CD4-positive, alpha-beta memory T cell (primary cell): ENCODE results near the gene PRRC2C. TPM values are rescaled to one million over a fixed set of nuclear protein-coding genes. Genes with fewer than 3 reads are reported as not detected.

Experiments used
- CTCF ChIA-PET: fragments of 350-600 bp; sonication (Branson Sonifier 250); formaldehyde crosslinking; loops from one replicate; lab custom pipeline; 2021; ENCODE audit warnings: inconsistent platforms; ENCODE audit not compliant: partially characterized antibody; lab: Charles Lee
- POLR2A ChIA-PET: fragments of 350-600 bp; sonication (Branson Sonifier 250); formaldehyde crosslinking; loops from one replicate; lab custom pipeline; 2021; ENCODE audit not compliant: partially characterized antibody; lab: Charles Lee
- DNase-seq, 5 donors: peaks; one replicate each; pipeline versions ENCODE4 v3.0.0 to v3.0.0-alpha.2; 2020 to 2022; ENCODE audit warnings: mixed read lengths in 1 of 5
- H3K27ac ChIP-seq: one replicate; pipeline ENCODE4 v1.7.0; 2013; ENCODE audit warnings: low read depth, low read length
- H3K27me3 ChIP-seq: 2 replicates; pipeline ENCODE4 v1.7.0; 2013; ENCODE audit warnings: mild to moderate bottlenecking, low read length, moderate library complexity; ENCODE audit not compliant: insufficient read depth
- H3K36me3 ChIP-seq: 2 replicates; pipeline ENCODE4 v1.7.0; 2013; ENCODE audit warnings: mild to moderate bottlenecking, low read length, moderate library complexity; ENCODE audit not compliant: insufficient read depth
- H3K4me1 ChIP-seq: 2 replicates; pipeline ENCODE4 v1.7.0; 2013; ENCODE audit warnings: mild to moderate bottlenecking, low read length, moderate library complexity; ENCODE audit not compliant: insufficient read depth
- H3K4me3 ChIP-seq, 2 donors: one replicate each; pipeline ENCODE4 v1.7.0; 2013; ENCODE audit warnings: low read length in 2 of 2, mild to moderate bottlenecking in 1 of 2
- H3K9me3 ChIP-seq, 2 donors: one replicate each; pipeline ENCODE4 v1.7.0; 2013; ENCODE audit warnings: low read length in 2 of 2, control low read depth in 1 of 2; ENCODE audit not compliant: control insufficient read depth in 1 of 2
- H3K27ac Mint-ChIP-seq, 7 donors: one replicate each; pipeline ENCODE4 v1.8.0; 2020 to 2021; ENCODE audit warnings: mixed read lengths in 7 of 7, mild to moderate bottlenecking in 6 of 7, inconsistent platforms in 3 of 7, moderate library complexity in 3 of 7
- H3K27me3 Mint-ChIP-seq, 2 donors: one replicate each; pipeline ENCODE4 v1.8.0; 2020 to 2021; ENCODE audit warnings: mixed read lengths in 2 of 2
- H3K36me3 Mint-ChIP-seq, 2 donors: one replicate each; pipeline ENCODE4 v1.8.0; 2020 to 2021; ENCODE audit warnings: mixed read lengths in 2 of 2, inconsistent platforms in 1 of 2, mild to moderate bottlenecking in 1 of 2
- H3K4me1 Mint-ChIP-seq, 4 donors: one replicate each; pipeline ENCODE4 v1.8.0; 2020 to 2021; ENCODE audit warnings: mixed read lengths in 4 of 4, mild to moderate bottlenecking in 1 of 4
- H3K4me3 Mint-ChIP-seq, 8 donors: one replicate each; pipeline ENCODE4 v1.8.0; 2020 to 2021; ENCODE audit warnings: mixed read lengths in 8 of 8, mild to moderate bottlenecking in 7 of 8, moderate library complexity in 6 of 8, inconsistent platforms in 3 of 8
- H3K9me3 Mint-ChIP-seq, 8 donors: one replicate each; pipeline ENCODE4 v1.8.0; 2020 to 2021; ENCODE audit warnings: mixed read lengths in 8 of 8, mild to moderate bottlenecking in 5 of 8, inconsistent platforms in 3 of 8, moderate library complexity in 1 of 8
- intact Hi-C: fragments of 100-400 bp; cut with micrococcal nuclease; formaldehyde crosslinking; loops from one replicate; pipeline ENCODE4 v1.15.1; 2023
- polyA plus RNA-seq, 2 donors: library from polyadenylated mRNA; unstranded; fragments of 300-500 nt; fragmentation: Illumina TruSeq; gene quantifications; one replicate each; pipeline ENCODE4 v1.2.3, GENCODE V29; 2021
- total RNA-seq, 2 experiments: library from RNA; stranded (reverse); gene quantifications; one replicate each; pipeline ENCODE4 v1.2.3, GENCODE V29; 2021

PRRC2C gene
- total and polyA plus RNA-seq, 4 experiments from 2014 or later, result 12.4 to 298 (median 201) TPM

- peaks cover 3 to 16% of the 10 kb centered on the region in 2 donors for H3K27me3 Mint-ChIP-seq
- ChIA-PET CTCF (interaction anchor here (0.6 kb wide), 1 partner anchor 20 kb away, joined by 4 read pairs; no protein-coding TSS in a partner anchor), POLR2A (no interaction called here)
- Histone ChIP-seq H3K9me3 (no peaks in the 10 kb centered on the region), H3K4me1 (no peaks in the 10 kb centered on the region), H3K36me3 (no peaks in the 10 kb centered on the region), H3K27me3 (no peaks in the 10 kb centered on the region), H3K4me3 (no peak overlapping the region), H3K27ac (no peak overlapping the region)
- H3K9me3 Mint-ChIP-seq, result no peaks in the 10 kb centered on the region
- DNase-seq, result no peak
- H3K27ac Mint-ChIP-seq, result no peak overlapping the region
- no peak overlapping the region for H3K4me3 Mint-ChIP-seq
- intact Hi-C loops, result loop anchor here (10.0 kb wide), 1 partner anchor 785 kb away; the partner anchor contains the start of gene C1orf105
- peaks cover 6 to 7% (median 7%) of the 10 kb centered on the region in 4 donors for H3K4me1 Mint-ChIP-seq
- H3K36me3 Mint-ChIP-seq, result no peaks in the 10 kb centered on the region
Observed at GRCh38 chr1:171640225-171640624, 154.9 kb downstream of the PRRC2C start.

GRCh38 chr1:171641076-171641864 is 155.9 kb downstream of the PRRC2C start:
- no peaks in the 10 kb centered on the region for H3K36me3 ChIP-seq
- Mint-ChIP-seq H3K4me3 (no peak overlapping the region), H3K27ac (no peak overlapping the region), H3K4me1 (peaks cover 6 to 12% (median 7%) of the 10 kb centered on the region in 4 donors), H3K27me3 (peaks cover 3 to 16% of the 10 kb centered on the region in 2 donors), H3K36me3 (no peaks in the 10 kb centered on the region), H3K9me3 (no peaks in the 10 kb centered on the region)
- intact Hi-C loops, result loop anchor here (10.0 kb wide), 1 partner anchor 784 kb away; the partner anchor contains the start of gene C1orf105
- H3K4me3 ChIP-seq, result no peak overlapping the region
- H3K9me3 ChIP-seq, result no peaks in the 10 kb centered on the region
- H3K4me1 ChIP-seq, result no peaks in the 10 kb centered on the region
- ChIA-PET CTCF (interaction anchor here (0.9 to 6.3 kb wide), 2 partner anchors 14 to 344 kb away, joined by 4 to 88 read pairs; no protein-coding TSS in a partner anchor), POLR2A (no interaction called here)
- H3K27me3 ChIP-seq, result no peaks in the 10 kb centered on the region
- no peak overlapping the region for H3K27ac ChIP-seq
- DNase-seq, result no peak

DNA sequence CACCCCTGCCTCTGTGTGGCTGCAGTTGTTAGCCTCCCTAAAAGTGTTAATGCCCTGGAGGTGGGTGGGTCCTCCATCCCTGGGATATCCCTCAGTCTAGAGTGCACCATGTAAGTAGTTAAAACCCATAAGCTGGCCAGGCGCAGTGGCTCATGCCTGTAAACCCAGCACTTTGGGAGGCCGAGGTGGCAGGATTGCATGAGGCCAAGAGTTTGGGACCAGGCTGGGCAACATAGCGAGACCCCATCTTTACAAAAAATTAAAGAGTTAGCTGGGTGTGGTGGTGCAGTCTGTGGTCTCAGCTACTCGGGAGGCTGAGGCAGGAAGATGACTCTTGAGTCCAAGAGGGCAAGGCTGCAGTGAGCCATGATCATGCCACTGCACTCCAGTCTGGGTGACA is 156.9 kb downstream of the PRRC2C start:
- Mint-ChIP-seq H3K27me3 (peaks cover 3 to 16% of the 10 kb centered on the region in 2 donors), H3K4me3 (no peak overlapping the region), H3K4me1 (peaks cover 6 to 12% (median 7%) of the 10 kb centered on the region in 4 donors), H3K9me3 (no peaks in the 10 kb centered on the region), H3K27ac (no peak overlapping the region), H3K36me3 (no peaks in the 10 kb centered on the region)
- Histone ChIP-seq H3K4me1 (no peaks in the 10 kb centered on the region), H3K4me3 (no peak overlapping the region), H3K36me3 (no peaks in the 10 kb centered on the region), H3K9me3 (no peaks in the 10 kb centered on the region), H3K27ac (no peak overlapping the region), H3K27me3 (no peaks in the 10 kb centered on the region)
- CTCF ChIA-PET, result interaction anchor here (0.9 to 6.3 kb wide), 2 partner anchors 13 to 343 kb away, joined by 4 to 88 read pairs; no protein-coding TSS in a partner anchor
- POLR2A ChIA-PET, result no interaction called here
- intact Hi-C loops, result loop anchor here (10.0 kb wide), 1 partner anchor 783 kb away; the partner anchor contains the start of gene C1orf105
- DNase-seq, result no peak

Other genes with a start within 250 kb of the PRRC2C start
- gene FMO1, start 237.0 kb upstream of the PRRC2C start, total RNA-seq, result not detected
- not detected for gene FMO1, start 237.0 kb upstream of the PRRC2C start, polyA plus RNA-seq
- gene FMO4, start 171.3 kb upstream of the PRRC2C start, total RNA-seq, result 1 to 10 TPM; 2.7 to 3.6 TPM
- 1 to 10 TPM; 1.8 to 3.0 TPM for gene FMO4, start 171.3 kb upstream of the PRRC2C start, polyA plus RNA-seq
- gene MYOCOS, start 136.7 kb downstream of the PRRC2C start, total RNA-seq, result under 1 TPM; 0.20 to 0.22 TPM
- gene MYOCOS, start 136.7 kb downstream of the PRRC2C start, polyA plus RNA-seq, result not detected
- gene MYOC, start 167.2 kb downstream of the PRRC2C start, total RNA-seq, result not detected
- gene MYOC, start 167.2 kb downstream of the PRRC2C start, polyA plus RNA-seq, result not detected